Activated naive CD8-positive, alpha-beta T cell treated with anti-CD3 and anti-CD28 coated beads, Interleukin-2, amount 50 U/mL, for 16 hours (primary cell): ENCODE data around the gene CASKIN2.
"Not testable (repeated sequence)": the region's sequence is repeated elsewhere in the genome, so short reads cannot be mapped to it uniquely, and the experiment has no call there.

Source experiments
- DNase-seq: peaks from one replicate; pipeline ENCODE4 v3.0.0-alpha.2; 2020; ENCODE audit warnings: low read depth, low spot score

The CASKIN2 gene

DNA sequence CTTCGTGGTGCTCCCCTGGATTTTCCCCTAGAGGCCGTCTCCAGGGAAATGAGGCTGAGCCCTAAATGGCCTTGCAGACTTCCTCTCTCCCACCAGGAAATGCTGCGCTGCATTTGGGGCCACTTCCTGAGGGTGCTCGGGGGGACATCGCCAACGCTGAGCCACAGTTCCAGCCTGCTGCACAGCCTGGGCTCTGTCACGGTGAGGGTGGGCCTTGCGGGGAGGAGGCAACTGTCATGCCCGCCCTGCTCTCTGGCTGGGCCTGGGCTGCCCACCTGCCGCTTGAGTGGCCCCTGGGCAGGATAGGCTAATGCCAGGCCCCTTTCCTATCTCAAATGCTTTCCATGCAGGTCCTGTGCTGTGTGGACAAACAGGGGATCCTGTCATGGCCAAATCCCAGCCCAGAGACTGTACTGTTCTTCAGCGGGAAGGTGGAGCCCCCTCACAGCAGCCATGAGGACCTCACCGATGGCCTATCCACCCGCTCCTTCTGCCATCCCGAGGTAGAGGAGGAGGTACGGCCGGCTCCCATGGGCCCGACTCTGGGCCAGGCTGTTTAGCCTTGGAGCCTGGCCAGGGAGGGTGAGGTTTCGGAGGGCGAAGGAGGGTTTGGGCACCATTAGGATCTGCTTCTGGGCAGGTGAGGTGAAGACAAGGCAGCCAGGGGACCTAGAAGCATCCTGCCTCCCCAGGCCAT lies 24.2 kb downstream of the CASKIN2 start:
- DNase-seq, result no peak

DNA sequence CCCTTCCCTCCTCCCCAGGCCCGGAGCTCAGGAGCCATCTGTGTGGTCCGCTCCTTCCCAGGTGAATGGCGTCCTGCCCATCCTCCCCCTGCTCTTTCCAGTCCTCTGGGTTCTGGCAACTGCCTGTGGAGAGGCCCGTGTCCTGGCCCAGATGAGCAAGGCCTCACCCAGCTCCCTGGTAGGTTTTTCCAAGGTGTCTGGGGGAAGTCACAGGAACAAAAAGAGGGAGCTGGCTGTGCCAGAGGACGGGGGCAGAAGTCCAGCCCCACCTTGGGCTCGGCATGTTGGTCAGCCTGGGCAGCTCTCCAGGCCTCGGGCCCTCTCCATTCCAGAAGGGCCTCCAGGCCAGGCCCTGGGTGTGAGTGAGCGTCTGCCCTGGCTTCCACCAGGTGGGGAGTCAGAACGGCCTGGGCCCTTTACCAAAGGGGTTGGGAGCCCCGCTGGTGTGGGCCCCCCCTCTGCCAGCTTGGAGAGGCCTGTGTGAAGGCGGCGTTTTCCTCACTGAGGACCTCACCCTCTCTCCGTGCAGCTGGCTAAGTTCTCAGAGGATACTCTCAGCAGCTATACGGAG lies 25.1 kb downstream of the CASKIN2 start:
- no peak for DNase-seq

- DNase-seq, result no peak
Measured at GRCh38 chr17:75489511-75489955, 25.8 kb downstream of the CASKIN2 start.

DNA sequence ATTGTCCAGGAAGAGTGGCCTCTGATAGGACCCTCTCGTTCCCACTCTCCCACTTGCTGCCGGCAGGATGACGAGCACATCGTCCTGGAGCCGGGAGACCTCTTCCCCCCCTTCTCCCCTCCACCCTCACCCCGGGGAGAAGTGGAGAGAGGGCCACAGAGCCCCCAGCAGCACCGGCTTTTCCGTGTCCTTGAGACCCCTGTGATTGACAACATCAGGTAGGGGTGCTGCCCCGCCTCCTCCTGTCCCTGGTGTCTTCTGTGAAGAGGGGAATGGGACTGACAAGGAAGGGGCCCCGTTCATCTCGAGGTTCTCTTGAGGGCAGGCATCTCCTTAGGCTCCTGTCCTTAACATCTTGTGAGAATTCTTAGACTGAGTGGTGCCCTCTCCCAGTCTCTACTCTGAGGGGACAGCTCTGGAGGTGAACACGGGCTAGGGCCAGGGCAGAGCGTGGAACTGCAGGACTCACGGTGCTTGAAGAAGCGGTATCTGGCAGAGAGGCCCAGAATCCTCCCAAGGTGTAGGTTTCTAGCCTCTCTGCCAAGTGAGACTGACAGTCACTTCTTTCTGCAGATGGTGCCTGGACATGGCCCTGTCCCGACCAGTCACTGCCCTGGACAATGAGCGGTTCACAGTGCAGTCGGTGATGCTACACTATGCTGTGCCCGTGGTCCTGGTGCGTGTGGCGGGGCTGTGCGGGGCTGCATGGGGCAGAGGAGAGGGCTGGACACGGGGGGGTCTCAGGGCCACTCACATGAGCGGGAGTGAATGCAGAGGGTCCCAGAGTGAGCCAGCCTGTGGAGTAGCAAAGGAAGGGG lies 26.4 kb downstream of the CASKIN2 start:
- no peak for DNase-seq

DNA sequence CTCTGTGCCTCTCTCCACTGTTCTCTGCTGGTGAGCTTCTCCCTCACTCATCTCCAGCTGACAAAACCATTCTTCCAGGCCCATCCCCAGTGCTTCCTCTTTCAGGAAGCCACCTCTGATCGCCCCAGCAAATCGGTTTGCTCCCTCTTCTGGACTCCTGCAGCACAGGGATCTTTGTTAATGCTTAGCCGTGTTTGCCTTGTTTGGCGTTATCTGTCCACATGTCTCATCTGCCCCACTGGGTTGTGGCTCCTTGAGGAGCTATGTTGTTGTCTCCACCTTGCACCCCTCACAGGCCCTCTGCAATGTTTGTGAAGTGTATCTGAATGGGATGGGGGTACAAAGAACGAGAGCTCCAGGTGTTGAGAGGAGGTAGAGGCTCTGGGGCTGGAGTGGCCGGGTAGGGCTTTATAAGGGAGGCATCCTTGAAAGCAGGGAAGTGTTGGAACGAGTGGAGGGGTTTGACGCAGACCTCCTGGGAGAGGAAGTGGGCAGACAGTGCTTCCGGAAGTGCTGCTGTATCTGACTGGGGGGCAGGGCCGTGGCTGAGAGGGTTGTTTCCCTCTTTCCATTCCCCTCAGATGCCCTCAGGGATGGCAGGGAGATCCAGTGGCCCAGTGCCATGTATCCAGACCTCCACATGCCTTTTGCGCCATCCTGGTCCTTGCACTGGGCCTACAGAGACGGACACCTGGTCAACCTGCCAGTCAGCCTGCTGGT lies 27.8 kb downstream of the CASKIN2 start:
- DNase-seq, result no peak

- no peak for DNase-seq
Measured at GRCh38 chr17:75486951-75487350, 28.4 kb downstream of the CASKIN2 start.

DNA sequence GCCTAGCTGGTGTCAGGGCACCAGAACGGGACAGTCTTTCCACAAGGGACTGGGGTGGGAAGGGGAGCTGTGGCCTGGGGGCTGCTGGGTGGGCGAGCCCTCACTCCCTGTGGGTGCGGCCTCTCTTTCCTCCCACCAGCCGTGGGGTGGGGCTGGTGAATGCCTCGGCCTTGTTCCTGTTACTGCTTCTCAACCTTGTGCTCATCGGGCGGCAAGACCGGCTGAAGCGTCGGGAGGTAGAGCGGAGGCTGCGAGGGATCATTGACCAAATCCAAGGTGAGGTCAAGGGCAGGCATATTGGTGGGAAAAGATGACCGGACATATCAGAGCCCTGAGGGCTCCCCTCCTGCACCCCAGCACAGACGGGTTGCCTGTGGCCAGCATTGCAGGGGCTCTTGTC lies 29.2 kb downstream of the CASKIN2 start:
- DNase-seq, result no peak

DNA sequence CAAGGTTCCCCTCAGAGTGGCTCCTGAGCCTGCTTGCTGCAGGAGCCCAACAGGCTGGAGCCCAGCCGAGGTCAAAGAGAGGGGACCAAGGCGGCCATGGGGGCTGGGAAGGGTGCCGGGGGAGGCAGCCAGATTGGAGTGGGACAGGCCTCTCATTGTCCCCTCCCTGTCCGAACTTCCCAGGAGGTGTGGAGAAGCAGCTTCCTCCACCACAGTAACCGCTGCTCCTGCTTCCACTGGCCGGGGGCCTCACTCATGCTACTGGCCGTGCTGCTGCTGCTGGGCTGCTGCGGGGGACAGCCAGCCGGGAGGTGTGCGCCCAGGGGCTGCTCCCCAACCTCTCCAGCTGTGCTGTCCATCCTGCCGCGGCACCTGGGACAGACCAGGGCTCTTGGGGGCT lies 29.6 kb downstream of the CASKIN2 start:
- no peak for DNase-seq

DNA sequence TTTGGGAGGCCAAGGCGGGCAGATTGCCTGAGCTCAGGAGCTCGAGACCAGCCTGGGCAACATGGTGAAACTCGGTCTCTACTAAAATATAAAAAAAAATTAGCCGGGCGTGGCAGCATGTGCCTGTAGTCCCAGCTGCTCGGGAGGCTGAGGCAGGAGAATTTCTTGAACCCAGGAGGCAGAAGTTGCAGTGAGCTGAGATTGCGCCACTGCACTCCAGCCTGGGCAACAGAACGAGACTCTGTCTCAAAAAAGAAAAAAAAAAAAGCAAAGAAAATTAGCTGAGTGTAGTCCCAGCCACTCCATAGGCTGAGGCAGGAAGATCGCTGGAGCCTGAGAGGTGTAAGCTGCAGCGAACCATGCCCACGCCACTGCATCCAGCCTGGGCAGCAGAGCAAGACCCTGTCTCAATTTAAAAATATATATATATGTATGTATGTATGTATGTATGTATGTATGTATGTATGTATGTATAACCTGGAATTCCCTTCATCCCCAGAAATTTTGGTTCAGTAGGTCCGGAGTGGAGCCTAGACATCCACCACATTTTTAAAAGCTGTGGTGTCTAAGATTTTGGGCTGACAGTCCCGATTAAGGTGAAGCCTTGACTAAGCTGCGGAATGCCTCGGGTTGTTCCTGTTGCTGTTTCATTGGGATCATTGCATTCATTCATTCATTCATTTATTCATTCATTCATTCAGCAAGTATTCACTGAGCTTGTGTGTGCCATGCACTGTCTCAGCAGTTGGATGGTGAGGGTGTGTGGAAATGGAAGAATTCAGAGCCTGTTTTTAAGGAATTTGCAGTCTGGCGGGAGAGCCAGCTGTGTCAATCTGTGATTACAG lies 33.0 kb downstream of the CASKIN2 start:
- no peak for DNase-seq

GRCh38 chr17:75481194-75482068 lies 33.9 kb downstream of the CASKIN2 start:
- DNase-seq, result no peak

DNA sequence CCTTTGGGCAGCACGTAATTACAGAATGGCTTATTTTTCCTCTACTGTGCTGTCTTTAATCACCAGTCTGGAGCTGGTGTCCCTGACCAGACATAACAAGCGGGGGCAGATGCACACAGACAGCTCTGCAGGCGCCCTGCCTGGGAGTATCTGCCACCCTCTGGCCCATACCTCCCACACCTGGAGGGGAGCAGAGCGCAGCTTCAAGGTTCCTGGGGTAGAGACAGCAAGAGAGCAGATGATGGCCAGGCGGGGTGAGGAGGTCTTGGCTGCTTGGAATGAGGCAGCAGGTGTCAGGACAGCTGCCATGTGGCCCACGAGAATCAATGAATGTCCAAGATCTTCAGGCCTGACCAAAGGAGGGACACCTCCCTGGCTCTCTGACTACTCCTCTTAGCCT lies 35.1 kb downstream of the CASKIN2 start:
- DNase-seq, result no peak

- DNase-seq, result no peak
Measured at GRCh38 chr17:75478508-75478907, 36.8 kb downstream of the CASKIN2 start.

GRCh38 chr17:75477490-75477862 lies 37.9 kb downstream of the CASKIN2 start:
- not testable (repeated sequence) for DNase-seq

- DNase-seq, result no peak
Measured at GRCh38 chr17:75476752-75477489, 38.4 kb downstream of the CASKIN2 start.

DNA sequence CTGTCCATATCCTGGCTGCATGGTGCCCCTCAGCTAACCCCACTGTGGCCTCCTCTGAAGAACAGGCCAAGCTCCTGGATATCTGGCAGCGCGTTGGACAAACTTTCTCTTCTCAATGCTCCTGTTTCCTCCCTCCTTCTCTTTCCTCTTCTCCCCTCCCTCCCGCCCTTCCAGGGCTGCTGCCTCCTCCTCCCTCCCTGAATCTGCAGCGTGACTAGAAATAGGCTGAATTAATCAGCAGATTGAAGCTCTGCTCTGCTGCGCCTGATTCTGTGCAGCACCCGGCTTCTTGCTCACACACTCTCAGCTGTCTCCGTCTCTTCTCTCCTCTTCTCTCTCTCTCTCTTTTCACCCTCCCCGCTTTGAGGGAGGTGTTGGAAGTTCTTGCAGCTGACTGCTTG lies 39.1 kb downstream of the CASKIN2 start:
- DNase-seq, result no peak

DNA sequence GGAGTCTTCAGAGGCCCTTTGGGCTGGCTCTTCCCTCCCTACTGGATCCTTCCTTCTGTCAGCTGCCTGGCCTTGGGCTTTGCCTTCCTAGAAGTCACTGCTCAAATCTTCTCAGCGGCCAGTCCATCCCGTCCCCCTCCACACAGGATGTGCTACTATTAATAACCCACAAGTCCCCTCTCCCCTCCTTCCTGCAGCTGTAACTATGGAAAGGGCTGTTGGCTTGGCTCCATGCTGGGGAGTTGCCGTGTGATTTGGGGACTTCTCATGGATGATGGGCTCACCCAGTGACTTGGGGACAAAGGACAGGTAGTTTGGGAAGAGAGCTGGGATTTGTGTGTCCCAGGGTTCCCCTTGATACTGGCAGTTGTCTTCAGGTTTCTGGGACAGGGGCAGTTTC lies 39.5 kb downstream of the CASKIN2 start:
- no peak for DNase-seq

GRCh38 chr17:75475144-75475835 lies 40.0 kb downstream of the CASKIN2 start:
- DNase-seq, result no peak

- DNase-seq, result no peak
Measured at GRCh38 chr17:75474736-75475135, 40.6 kb downstream of the CASKIN2 start.

DNA sequence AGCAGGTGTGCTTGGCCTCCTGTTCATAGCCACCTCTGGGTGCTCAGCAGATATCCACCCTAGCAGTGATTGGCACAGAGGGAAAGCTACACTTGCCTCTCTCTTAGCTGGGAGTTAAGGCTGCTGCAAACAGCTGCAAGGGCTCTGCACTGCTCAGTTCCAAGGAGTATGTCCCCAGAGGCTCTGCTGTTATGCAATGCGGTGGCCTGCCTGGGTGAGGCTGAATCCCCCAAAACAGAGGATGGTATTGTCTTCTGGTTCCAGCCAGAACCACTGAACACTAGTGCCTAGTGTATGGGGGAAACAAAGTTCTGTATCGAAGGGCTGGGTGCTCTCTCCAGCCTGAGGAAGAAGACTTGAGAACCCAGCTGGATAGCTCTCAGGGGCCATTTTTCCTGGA lies 42.1 kb downstream of the CASKIN2 start:
- no peak for DNase-seq
